ENCODE measurements around the gene TPD52L2. TPM values are rescaled to one million over a fixed set of nuclear protein-coding genes. Genes with fewer than 3 reads are reported as not detected.

TPD52L2 gene
- total RNA-seq, 4 donors from 2014 or later: 110 to 165 (median 152) TPM

- TF ChIP-seq CTCF (IDR thresholded peaks at IDR 0.05; ENCODE audit: low read depth): no peak
Observed at GRCh38 chr20:63886921-63887320, 21.9 kb downstream of the TPD52L2 start.

DNA sequence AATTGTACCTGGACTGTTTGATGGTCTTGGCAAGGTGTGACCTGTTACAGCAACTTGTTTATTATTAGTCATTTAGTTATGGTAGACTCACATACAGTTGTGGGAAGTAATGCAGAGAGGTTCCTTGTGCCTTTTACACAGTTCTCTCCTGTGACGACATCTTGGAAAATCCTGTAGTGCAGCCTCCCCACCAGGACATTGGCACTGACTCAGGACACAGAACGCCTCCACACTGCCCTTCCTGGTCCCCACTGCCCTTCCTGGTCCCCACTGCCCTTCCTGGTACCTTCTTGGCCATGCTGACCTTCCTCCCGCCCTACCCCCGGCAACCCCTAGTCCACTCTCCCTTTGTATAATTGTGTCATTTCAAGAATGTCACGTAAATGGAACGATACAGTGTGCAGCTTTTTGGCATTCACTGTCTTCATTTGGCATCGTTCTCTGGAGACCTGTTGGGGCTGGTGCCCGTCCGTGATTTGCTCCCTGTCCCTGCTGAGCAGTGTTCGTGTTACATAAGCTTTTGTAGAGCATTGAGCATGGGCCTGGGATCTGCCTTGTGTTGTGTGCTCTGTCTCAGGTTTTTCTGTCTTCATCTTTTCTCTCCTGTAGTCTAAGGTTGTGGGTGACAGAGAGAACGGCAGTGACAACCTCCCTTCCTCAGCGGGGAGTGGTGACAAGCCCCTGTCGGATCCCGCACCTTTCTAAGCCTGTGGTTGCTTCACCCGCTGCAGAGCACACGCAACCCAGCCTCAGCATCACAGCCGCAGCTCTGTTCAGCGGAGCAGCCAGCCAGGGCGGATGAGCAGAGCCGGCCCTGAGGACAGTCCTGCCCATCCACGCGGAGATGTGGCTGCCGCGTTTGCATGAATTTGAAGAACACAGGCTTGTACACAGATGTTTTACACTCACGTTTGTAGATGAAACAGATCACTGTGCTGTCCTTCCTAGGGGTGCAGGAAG lies 24.5 kb downstream of the TPD52L2 start:
- TF ChIP-seq CTCF (IDR thresholded peaks at IDR 0.05; ENCODE audit: low read depth): no peak

DNA sequence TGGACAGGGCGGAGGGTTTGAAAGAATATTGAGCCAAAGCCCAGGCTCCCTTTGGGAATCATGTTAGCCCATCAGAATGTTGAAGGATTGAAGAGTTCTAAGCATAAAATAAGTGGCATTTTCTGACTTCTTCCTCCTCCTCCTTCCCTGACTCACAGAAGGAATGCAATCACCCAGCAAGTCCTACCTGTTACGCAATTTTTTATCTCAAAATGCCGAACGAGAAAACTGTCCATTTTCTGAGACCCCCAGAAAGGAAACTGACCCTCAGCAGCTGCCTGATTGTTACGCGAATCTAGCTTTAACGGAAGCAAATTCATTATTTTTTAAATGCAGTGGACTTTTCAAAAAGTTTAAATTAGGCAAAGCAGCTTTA lies 25.1 kb downstream of the TPD52L2 start:
- TF ChIP-seq CTCF (IDR thresholded peaks at IDR 0.05; ENCODE audit: low read depth): no peak

- no peak for TF ChIP-seq CTCF (IDR thresholded peaks at IDR 0.05; ENCODE audit: low read depth)
Observed at GRCh38 chr20:63890616-63891015, 25.5 kb downstream of the TPD52L2 start.

DNA sequence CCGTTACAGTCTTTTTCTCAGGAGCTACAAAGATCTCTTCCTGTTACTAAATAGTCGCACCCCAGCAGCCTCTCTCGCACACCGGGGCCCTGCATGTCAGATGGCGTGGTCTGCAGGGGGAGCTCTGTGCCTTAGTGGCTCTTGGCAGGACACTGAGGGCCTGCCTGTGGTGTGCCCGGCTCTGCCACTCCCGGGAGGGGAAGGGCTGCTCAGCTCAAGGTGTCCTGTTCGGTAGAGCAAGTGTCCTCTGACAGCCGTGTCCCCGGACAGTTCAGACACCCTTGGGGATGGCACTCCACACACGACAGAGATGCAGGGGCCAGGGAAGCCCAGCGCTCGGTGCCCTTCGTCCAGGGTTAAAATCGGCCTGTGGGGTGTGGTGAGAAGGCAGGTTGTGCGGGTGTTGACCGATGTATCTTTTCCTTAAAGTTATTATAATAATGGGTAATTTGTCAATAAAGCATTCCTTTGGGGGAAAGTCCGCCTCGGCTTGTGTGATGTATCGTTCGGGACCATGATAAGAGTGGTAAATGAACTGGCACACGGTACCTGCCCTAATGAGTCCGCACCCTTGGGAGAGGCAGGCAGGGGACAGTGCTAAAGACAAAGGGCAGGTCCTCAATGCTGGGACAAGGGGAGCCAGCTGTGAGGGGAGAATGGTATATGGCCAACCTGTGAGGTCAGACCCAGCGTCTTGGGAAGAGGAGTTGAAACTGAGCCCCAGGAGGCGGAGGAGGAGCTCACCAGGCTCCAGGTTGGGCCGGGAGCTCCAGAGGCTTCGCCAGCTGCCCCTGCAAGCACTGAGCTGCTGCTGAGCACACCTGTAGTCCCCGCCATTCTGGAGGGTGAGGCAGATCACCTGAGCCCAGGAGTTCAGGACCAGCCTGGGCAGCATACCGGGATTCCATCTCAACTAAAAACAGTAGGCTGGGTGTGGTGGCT lies 26.3 kb downstream of the TPD52L2 start:
- TF ChIP-seq CTCF (IDR thresholded peaks at IDR 0.05; ENCODE audit: low read depth): no peak

- TF ChIP-seq CTCF (IDR thresholded peaks at IDR 0.05; ENCODE audit: low read depth): no peak
Observed at GRCh38 chr20:63892402-63892801, 27.3 kb downstream of the TPD52L2 start.

DNA sequence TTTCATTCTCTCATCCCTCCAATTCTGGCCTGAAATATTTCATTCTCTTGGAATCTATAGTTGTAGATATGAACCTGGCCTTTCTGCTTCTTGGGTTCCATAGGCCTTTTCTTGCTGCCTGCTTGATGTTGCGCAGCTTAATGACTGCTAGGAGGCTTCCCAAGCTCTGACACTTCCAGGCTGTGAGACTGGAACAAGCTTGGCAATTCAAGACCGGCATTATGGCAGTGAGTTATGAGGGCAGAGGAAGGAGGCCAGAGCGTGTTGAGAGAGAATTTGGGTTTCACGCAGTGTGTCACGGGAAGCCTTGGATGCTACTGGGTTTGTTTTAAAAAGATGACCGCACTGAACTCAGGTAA lies 28.9 kb downstream of the TPD52L2 start:
- no peak for TF ChIP-seq CTCF (IDR thresholded peaks at IDR 0.05; ENCODE audit: low read depth)

All from subcutaneous adipose tissue (tissue), 4 donors.